PC-9 (cell line): ENCODE data around the gene GK.

Experiments
- CTCF ChIP-seq: fragments of 200-600 bp; sonication (generic); conservative IDR thresholded peaks from 2 replicates; pipeline ENCODE4 v1.6.1; 2017; ENCODE audit warnings: mixed run types, antibody characterized with exemption, mild to moderate bottlenecking, moderate library complexity
- EZH2 ChIP-seq: fragments of 200-600 bp; sonication (generic); IDR thresholded peaks from 2 replicates; pipeline ENCODE4 v1.8.0; 2017; ENCODE audit warnings: antibody characterized with exemption, low read depth

GRCh38 chrX:30607155-30607554, 46.1 kb upstream of the GK start:
- TF ChIP-seq CTCF (no peak), EZH2 (no peak)
